ENCODE data around the gene RTP1.
"Not testable (repeated sequence)": the region's sequence is repeated elsewhere in the genome, so short reads cannot be mapped to it uniquely, and the experiment has no call there.

The RTP1 gene

DNA sequence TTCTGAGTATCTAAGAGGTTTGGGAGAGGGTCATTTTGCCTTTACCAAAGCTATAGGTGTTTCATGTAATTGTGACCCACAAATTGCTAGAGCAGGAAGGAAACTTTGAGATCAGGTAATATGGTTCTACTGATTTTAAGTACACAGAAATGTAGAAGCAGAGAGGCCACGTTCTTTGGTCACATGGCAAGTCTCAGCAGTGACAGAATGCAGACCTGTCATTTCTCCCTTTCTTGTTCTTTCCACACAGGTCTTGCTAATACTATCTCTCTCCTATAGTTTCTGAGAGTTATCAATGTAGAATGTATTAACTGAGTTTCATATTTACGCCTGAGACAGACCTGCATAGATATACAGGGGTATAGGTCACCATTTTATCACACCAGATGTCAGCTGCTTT lies 10.9 kb upstream of the RTP1 start:
- H3K27ac Mint-ChIP-seq, result no peak overlapping the region
- no peaks in the 10 kb centered on the region for H3K4me1 Mint-ChIP-seq
- H3K27me3 Mint-ChIP-seq, result peaks cover 35% of the 10 kb centered on the region
- DNase-seq (no peak), ATAC-seq (no peak)
- H3K9me3 Mint-ChIP-seq, result no peaks in the 10 kb centered on the region
- H3K4me3 Mint-ChIP-seq, result no peak overlapping the region

DNA sequence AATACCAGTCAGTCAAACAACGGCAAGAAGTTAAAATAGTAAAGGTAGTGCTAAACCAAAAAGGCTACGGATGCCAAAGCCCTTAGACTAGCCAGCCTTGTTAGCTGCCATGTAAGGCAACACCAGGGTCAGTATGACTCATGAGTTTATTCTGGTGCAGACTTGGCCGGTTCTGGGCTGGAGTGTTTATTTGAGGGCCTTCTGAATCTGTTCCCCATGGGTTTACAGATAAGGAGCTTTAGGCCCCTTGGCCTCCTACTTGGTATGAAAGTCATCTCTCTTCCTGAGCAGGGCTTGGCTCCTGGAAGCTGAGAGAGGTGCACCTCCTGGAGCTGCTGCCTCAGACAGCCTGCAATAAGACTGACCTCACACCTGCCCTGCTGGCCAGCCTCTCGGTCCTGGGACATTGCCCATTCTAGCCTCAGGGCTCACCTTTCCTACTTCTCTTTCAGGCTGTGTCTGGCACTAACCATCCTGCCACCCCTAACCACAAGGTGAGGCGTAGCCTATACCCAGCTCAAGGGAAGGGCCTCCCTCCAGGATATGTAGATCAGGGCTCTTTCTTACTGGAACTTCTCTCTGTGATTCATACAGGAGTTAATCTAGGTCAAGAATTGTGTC lies 10.4 kb upstream of the RTP1 start:
- DNase-seq (no peak), ATAC-seq (no peak)
- Mint-ChIP-seq H3K27ac (peak overlapping the region in 1 of 2 donors; percentile 9), H3K4me3 (no peak overlapping the region), H3K4me1 (no peaks in the 10 kb centered on the region), H3K9me3 (no peaks in the 10 kb centered on the region), H3K27me3 (peaks cover 40% of the 10 kb centered on the region)

DNA sequence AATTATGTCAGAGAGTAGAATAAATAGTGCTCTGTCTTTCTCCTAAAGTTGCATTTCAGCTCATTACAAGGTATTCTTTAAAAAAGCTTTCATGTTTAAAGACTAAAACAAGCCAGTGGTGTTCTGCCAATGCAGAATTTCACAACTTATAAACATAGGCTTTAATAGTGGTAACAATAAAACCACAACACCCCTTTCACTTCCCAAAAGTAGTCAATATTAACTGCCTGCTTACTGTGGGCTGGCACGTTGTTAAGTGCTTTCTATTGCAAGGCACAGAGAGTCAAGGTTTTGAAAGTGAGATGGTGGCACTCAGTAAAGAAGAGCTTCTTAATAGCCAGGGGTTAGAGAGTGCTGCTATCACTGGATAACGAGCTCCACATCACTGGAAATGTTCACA lies 8.4 kb upstream of the RTP1 start:
- peaks cover 50% of the 10 kb centered on the region for H3K27me3 Mint-ChIP-seq
- no peaks in the 10 kb centered on the region for H3K9me3 Mint-ChIP-seq
- no peak overlapping the region for H3K4me3 Mint-ChIP-seq
- DNase-seq (no peak), ATAC-seq (no peak)
- no peaks in the 10 kb centered on the region for H3K4me1 Mint-ChIP-seq
- H3K27ac Mint-ChIP-seq, result no peak overlapping the region

DNA sequence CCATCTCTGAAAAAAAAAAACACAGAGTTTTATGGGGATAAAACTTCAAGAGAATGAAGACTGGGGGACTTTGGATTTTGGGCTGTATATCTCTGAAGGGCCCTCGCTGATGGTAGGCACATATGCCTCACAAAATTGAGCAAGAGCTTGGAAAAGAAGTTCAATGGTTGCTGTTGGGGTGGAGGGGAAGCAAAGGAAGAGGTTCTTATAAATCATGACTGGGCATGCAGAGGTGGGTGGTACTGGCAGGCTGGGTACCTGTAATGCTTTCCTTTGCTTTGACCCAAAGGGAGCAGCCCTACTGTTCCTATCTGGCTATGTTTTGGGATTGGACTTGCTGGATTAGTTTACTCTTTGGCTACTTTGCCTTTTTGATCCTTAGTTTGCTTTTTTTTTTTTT lies 6.0 kb upstream of the RTP1 start:
- ATAC-seq (no peak), DNase-seq (no peak)
- H3K9me3 Mint-ChIP-seq, result no peaks in the 10 kb centered on the region
- no peaks in the 10 kb centered on the region for H3K4me1 Mint-ChIP-seq
- H3K27ac Mint-ChIP-seq, result no peak overlapping the region
- no peak overlapping the region for H3K4me3 Mint-ChIP-seq
- peaks cover 50% of the 10 kb centered on the region for H3K27me3 Mint-ChIP-seq

DNA sequence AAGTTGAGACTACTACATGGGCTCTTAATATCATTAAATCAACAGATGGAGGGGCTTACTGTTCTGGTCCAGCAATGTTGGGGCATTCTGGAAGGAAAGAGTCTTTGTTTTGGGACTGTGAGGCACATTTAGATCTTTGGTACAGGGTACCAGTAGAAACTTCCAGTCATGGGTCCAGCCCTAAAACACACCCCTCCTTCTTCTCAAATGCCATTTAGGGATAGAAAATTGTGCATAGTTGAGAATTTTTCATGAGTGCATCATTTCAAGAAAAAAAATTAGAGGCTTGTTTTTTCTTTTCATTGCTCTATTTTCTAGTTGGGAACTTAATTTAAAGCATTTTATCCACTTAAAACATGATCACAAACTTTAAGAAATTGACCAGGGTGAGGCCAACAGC lies 4.1 kb upstream of the RTP1 start:
- Mint-ChIP-seq H3K4me3 (no peak overlapping the region), H3K27ac (no peak overlapping the region), H3K4me1 (no peaks in the 10 kb centered on the region), H3K27me3 (peaks cover 42% of the 10 kb centered on the region), H3K9me3 (no peaks in the 10 kb centered on the region)
- DNase-seq (no peak), ATAC-seq (no peak)

DNA sequence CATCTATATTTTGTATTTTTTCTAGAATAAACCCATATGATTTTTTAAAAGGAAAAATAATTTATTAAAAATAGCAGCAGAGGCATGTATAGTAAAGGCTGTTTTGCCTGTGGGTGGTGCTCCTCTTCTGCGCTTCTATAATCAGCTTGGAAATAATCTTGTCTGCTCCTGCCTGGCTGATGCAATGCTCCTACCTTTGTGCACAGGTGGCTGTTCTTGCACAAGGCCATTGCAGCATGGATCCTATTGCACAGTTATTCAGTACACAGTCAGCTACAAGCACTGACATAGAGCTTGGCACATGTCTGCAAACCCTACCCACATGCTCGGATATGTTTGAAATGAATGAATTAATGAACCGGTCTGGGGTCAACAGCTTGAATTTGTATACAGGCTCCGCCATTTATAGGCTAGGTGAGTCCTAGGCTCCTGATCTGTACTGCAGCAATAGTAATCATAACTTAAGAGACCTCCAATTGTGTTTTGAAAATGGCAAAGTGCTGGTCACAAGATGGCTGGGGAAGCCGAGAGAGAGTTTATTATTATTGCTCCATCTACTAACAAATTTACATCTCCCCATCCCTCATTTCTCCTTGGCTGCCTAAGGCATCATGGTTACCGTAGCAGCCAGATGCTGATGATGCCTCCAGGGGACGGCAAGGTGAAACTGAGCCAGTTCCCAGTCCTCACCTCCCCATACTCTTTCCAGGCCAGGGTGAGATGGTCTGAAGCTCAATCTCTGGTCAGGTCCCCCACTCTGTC lies 532 bp upstream of the RTP1 start:
- H3K4me1 Mint-ChIP-seq, result no peaks in the 10 kb centered on the region
- ATAC-seq (no peak), DNase-seq (no peak)
- H3K27ac Mint-ChIP-seq, result no peak overlapping the region
- no peaks in the 10 kb centered on the region for H3K9me3 Mint-ChIP-seq
- H3K27me3 Mint-ChIP-seq, result peaks cover 11% of the 10 kb centered on the region
- H3K4me3 Mint-ChIP-seq, result no peak overlapping the region

DNA sequence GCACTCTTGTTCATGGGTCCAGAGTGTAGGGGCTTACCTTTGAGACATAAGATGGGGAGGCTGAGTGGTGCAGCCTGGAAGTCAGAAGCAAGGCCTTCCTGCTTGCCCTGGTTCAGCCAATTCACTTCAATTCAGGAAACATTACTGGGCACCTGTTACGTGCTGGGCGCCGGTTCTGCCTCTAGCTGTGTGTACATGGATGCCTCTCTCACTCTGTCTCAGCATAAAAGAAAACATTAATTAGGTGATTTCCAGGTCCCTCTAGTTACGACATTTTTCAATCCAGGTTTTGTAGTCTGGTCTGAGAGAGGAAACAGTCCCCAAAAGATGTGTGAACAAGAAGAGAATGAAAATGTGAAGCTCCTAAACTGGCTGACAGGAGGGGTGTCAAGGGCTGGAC lies 1.2 kb downstream of the RTP1 start:
- H3K27ac Mint-ChIP-seq, result no peak overlapping the region
- DNase-seq (no peak), ATAC-seq (no peak)
- H3K27me3 Mint-ChIP-seq, result peaks cover 9% of the 10 kb centered on the region
- H3K4me1 Mint-ChIP-seq, result no peaks in the 10 kb centered on the region
- H3K4me3 Mint-ChIP-seq, result no peak overlapping the region
- H3K9me3 Mint-ChIP-seq, result no peaks in the 10 kb centered on the region

DNA sequence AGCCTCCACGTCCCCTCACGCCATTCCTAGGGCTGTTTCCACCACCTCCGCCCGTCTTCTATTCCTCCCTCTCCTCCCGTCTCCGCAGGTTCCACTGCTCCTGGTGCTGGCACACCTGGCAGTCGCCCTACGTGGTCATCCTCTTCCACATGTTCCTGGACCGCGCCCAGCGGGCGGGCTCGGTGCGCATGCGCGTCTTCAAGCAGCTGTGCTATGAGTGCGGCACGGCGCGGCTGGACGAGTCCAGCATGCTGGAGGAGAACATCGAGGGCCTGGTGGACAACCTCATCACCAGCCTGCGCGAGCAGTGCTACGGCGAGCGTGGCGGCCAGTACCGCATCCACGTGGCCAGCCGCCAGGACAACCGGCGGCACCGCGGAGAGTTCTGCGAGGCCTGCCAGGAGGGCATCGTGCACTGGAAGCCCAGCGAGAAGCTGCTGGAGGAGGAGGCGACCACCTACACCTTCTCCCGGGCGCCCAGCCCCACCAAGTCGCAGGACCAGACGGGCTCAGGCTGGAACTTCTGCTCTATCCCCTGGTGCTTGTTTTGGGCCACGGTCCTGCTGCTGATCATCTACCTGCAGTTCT lies 2.3 kb downstream of the RTP1 start:
- ATAC-seq, result peak; percentile 40
- H3K4me3 Mint-ChIP-seq, DNase-seq, H3K27me3 Mint-ChIP-seq, H3K9me3 Mint-ChIP-seq, H3K27ac Mint-ChIP-seq, H3K4me1 Mint-ChIP-seq: not testable (repeated sequence)

DNA sequence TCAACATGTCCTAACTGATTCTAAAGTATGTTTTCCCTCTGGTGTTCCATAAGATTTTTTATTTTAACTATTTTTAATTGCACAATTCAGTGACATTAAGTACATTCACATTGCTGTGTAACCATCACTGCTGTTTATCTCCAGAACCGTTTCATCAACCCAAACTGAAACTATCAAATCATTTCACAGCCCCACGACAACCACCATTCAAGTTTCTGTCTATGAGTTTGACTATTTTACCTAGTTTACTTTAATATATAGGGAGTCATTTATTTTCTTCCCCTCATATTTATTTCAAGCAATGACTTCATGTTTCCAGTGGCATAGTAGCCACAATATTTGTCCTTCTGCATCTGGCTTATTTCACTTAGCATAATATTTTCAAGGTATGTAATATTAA lies 8.4 kb downstream of the RTP1 start:
- no peak for DNase-seq
- Mint-ChIP-seq H3K4me1 (no peaks in the 10 kb centered on the region), H3K27me3 (peaks cover 19% of the 10 kb centered on the region), H3K9me3 (peaks cover 0 to 4% of the 10 kb centered on the region in 2 donors), H3K4me3 (no peak overlapping the region), H3K27ac (no peak overlapping the region)
- ATAC-seq, result peak; percentile 74

DNA sequence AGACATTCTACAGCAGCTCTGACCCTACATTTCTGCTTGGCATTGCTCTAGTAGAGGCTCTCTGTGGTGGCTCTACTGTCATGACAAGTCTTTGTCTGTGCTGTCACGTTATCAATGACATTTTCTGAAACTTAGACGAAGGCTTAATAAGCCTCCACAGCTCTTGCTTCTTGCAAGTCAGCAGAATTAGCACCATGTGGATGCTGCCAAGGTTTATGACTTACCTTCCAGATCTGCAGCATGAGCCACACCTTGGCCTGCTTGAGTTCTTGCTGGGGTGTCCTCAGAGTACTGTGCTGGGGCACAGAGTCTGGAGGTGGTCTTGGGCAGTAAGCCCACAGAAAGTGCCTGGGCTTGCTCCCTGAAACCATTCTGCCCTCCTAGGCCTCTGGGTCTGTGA lies 9.8 kb downstream of the RTP1 start:
- Mint-ChIP-seq H3K4me3 (no peak overlapping the region), H3K27me3 (peaks cover 17% of the 10 kb centered on the region), H3K27ac (no peak overlapping the region), H3K9me3 (peaks cover 0 to 4% of the 10 kb centered on the region in 2 donors), H3K4me1 (no peaks in the 10 kb centered on the region)
- ATAC-seq (no peak), DNase-seq (no peak)

DNA sequence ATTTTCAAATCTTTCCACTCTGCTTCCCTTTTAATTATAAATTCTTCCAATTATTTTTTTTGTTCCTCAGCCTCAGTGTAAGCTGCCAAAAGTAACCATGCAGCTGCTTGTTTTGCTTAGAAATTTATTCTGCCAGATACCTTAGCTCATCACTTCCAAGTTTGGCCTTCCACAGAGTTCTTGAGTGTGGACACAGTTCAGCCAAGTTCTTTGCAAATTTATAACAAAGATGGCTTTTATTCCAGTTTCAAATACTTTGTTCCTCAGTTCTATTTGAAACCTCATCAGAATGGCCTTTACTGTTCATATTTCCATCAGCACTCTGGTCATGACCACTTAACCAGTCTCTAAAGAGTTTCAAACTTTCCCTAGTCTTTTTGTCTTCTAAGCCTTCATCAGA lies 10.3 kb downstream of the RTP1 start:
- no peak overlapping the region for H3K27ac Mint-ChIP-seq

DNA sequence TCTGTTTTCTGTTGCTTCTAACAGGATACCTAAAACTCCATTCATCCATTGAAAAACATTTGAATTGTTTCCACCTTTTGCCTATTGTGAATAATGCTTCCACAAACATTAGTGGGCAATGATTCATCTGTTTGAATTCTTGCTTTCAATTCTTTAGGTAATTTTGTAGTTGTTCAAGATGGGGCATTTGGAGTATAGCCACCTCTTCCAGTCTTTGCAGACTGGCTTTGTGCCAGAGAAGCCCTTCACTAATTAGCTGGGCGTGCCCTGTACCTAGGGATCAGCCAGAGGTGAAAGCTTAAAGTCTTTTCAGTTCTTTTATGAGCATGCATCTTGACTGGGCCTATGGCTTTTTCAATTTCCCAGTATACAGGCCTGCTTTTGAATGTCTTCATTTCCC lies 10.9 kb downstream of the RTP1 start:
- H3K4me3 Mint-ChIP-seq, result no peak overlapping the region
- H3K27me3 Mint-ChIP-seq, result peaks cover 11% of the 10 kb centered on the region

More for the DNA sequence above, 10.3 kb downstream of the RTP1 start:
- DNase-seq (no peak), ATAC-seq (no peak)
- Mint-ChIP-seq H3K4me3 (no peak overlapping the region), H3K4me1 (no peaks in the 10 kb centered on the region), H3K9me3 (peaks cover 0 to 4% of the 10 kb centered on the region in 2 donors), H3K27me3 (peaks cover 11% of the 10 kb centered on the region)

DNA sequence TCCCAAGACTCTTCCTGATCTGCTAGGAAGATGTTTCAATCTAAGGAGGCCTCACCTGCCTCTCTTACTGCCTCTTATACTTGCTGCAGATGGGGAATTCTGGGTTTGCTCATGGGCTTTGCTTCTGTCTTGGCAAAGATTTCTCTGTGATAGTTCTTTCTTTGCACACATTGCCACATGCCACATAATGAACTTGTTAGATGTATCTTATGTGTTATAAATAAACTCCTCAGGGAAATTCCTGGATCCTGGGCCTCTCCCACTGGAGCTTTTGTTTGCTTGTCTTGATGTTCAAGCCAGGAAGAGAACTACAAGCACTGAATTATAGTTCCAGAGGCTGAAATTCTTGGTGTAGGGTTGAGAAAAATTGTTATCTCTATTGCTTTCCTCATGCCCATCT lies 12.2 kb downstream of the RTP1 start:
- peaks cover 0 to 4% of the 10 kb centered on the region in 2 donors for H3K9me3 Mint-ChIP-seq
- ATAC-seq (no peak), DNase-seq (no peak)
- H3K27me3 Mint-ChIP-seq, result peaks cover 11% of the 10 kb centered on the region
- no peak overlapping the region for H3K4me3 Mint-ChIP-seq
- no peak overlapping the region for H3K27ac Mint-ChIP-seq
- H3K4me1 Mint-ChIP-seq, result no peaks in the 10 kb centered on the region

More for the DNA sequence above, 10.9 kb downstream of the RTP1 start:
- DNase-seq, result no peak
- Mint-ChIP-seq H3K9me3 (peaks cover 0 to 4% of the 10 kb centered on the region in 2 donors), H3K27ac (no peak overlapping the region), H3K4me1 (no peaks in the 10 kb centered on the region)
- no peak for ATAC-seq

DNA sequence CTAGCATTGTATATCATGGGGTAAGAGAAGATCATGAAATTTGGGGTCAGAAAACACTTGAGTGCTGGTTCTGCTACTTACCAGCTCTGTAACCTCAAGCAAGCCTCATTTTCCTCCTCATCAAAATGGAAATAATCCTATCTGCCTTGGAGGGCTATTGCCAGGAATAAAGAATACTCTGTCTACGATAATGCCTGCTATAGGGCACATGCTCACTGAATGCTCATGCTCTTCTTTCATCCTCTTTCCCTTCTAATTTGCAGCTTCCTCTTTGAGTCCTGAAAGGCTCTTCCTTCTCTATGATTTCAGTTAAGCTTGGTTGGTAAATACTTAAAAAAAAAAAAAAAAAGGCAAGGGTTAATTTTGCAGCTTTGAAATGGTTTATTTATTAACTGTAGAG lies 12.8 kb downstream of the RTP1 start:
- peaks cover 6% of the 10 kb centered on the region for H3K27me3 Mint-ChIP-seq
- peaks cover 0 to 4% of the 10 kb centered on the region in 2 donors for H3K9me3 Mint-ChIP-seq
- DNase-seq (no peak), ATAC-seq (no peak)
- no peaks in the 10 kb centered on the region for H3K4me1 Mint-ChIP-seq
- H3K27ac Mint-ChIP-seq, result no peak overlapping the region
- no peak overlapping the region for H3K4me3 Mint-ChIP-seq

DNA sequence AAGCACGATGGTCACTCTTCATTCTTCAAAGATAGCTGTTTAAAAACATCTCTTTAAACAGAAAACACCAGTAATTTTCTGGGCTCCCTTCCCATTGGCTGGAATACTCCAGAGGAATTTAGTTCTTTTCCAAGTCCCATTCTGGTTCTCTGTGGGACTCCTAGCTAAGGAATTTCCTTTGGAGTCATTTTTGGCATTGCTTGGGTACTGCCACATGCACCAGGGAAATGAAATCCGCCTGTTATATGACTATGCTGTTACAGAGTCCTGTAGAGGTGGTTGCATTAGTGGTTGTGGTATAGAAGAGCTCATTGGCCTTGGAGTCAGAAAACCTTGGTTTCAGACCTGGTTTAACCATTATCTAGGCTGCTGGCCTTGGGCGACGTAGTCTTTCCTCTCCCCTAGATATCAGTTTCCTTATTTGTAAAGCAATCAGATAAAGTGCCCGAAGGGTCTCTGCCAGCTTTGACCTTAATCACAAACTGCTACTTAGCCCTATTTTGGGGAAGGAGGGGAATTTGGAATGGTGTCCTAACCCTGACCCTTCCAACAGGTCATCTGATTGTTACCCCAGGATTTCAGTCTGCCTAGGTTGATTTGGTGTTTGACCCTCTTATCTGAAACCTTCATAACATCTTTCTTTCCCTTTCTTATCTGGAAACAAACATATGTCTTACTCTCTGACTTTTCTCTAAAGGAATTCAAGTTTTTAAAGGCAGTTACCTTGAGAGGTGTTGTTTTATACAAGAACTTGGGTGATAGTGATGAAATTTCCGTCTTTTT lies 13.4 kb downstream of the RTP1 start:
- Mint-ChIP-seq H3K4me3 (no peak overlapping the region), H3K4me1 (no peaks in the 10 kb centered on the region), H3K27me3 (no peaks in the 10 kb centered on the region), H3K27ac (no peak overlapping the region), H3K9me3 (peaks cover 0 to 4% of the 10 kb centered on the region in 2 donors)
- DNase-seq (no peak), ATAC-seq (no peak)
